Esophagus muscularis mucosa (tissue), 4 donors: Measurements from ENCODE around the gene PIK3CD.

Source experiments
- CTCF ChIP-seq, 3 experiments: fragments of 200-600 bp in 2 of 3; fragments of 450-650 bp in 1 of 3; sonication (generic) in 2 of 3; IDR thresholded peaks; one replicate each; pipeline ENCODE4 v1.5.1; 2017 to 2019; ENCODE audit warnings: antibody characterized with exemption in 3 of 3, mild to moderate bottlenecking in 2 of 3, moderate library complexity in 1 of 3
- EP300 ChIP-seq: sonication (generic); formaldehyde crosslinking; IDR thresholded peaks from one replicate; pipeline ENCODE4 v1.6.1; 2017; ENCODE audit warnings: antibody characterized with exemption
- POLR2A ChIP-seq: fragments of 450-650 bp; IDR thresholded peaks from one replicate; pipeline ENCODE4 v1.6.1; 2017; ENCODE audit warnings: antibody characterized with exemption, moderate library complexity, mild to moderate bottlenecking, low read depth
- POLR2AphosphoS5 ChIP-seq, 2 donors: sonication (generic); formaldehyde crosslinking; IDR thresholded peaks; one replicate each; pipeline ENCODE4 v1.6.1; 2017; ENCODE audit warnings: antibody characterized with exemption in 2 of 2

GRCh38 chr1:9764550-9764949 lies 113.0 kb downstream of the PIK3CD start:
- no peak for TF ChIP-seq CTCF (IDR thresholded peaks at IDR 0.05)
- no peak for TF ChIP-seq EP300
- TF ChIP-seq POLR2A, result no peak
- no peak for TF ChIP-seq POLR2AphosphoS5 (IDR thresholded peaks at IDR 0.05)
